HEK293T (cell line): ENCODE data around the gene GRAMD2A.

Experiments
- CTCF ChIA-PET: fragments of 350-600 bp; formaldehyde crosslinking; extraction: SDS; loops from one replicate; lab custom pipeline; 2021; ENCODE audit warnings: antibody characterized with exemption, inconsistent platforms; lab: Yijun Ruan, JAX
- POLR2A ChIA-PET: fragments of 350-600 bp; formaldehyde crosslinking; extraction: SDS; loops from one replicate; lab custom pipeline; 2020; ENCODE audit warnings: antibody characterized with exemption, inconsistent platforms; lab: Yijun Ruan, JAX
- DNase-seq: peaks from one replicate; pipeline ENCODE4 v3.0.0; 2012; ENCODE audit warnings: mixed read lengths; ENCODE audit errors: extremely low spot score
- ARNT ChIP-seq: fragments of 450-650 bp; IDR thresholded peaks from 2 replicates; pipeline ENCODE4 v1.6.1; 2017; ENCODE audit warnings: mild to moderate bottlenecking
- BHLHE40 ChIP-seq: fragments of 450-650 bp; IDR thresholded peaks from 2 replicates; pipeline ENCODE4 v1.6.1; 2016; ENCODE audit warnings: mild to moderate bottlenecking, moderate library complexity, borderline replicate concordance
- CTBP1 ChIP-seq: fragments of 450-650 bp; IDR thresholded peaks from 2 replicates; pipeline ENCODE4 v1.6.1; 2016; ENCODE audit warnings: borderline replicate concordance
- ELF4 ChIP-seq: fragments of 450-650 bp; IDR thresholded peaks from 2 replicates; pipeline ENCODE4 v1.6.1; 2017; ENCODE audit warnings: antibody characterized with exemption
- FOXA1 ChIP-seq: fragments of 450-650 bp; IDR thresholded peaks from 2 replicates; pipeline ENCODE4 v1.6.1; 2016; ENCODE audit warnings: mild to moderate bottlenecking
- FOXK2 ChIP-seq: fragments of 450-650 bp; IDR thresholded peaks from 2 replicates; pipeline ENCODE4 v1.6.1; 2016; ENCODE audit warnings: mild to moderate bottlenecking
- FOXM1 ChIP-seq: fragments of 450-650 bp; IDR thresholded peaks from 2 replicates; pipeline ENCODE4 v1.6.1; 2017; ENCODE audit warnings: mild to moderate bottlenecking, borderline replicate concordance
- HDGF ChIP-seq: fragments of 450-650 bp; IDR thresholded peaks from 2 replicates; pipeline ENCODE4 v1.6.1; 2017; ENCODE audit warnings: antibody characterized with exemption, borderline replicate concordance
- L3MBTL2 ChIP-seq: fragments of 450-650 bp; conservative IDR thresholded peaks from 2 replicates; pipeline ENCODE4 v1.6.1; 2016; ENCODE audit warnings: mild to moderate bottlenecking
- LEF1 ChIP-seq: fragments of 450-650 bp; IDR thresholded peaks from 2 replicates; pipeline ENCODE4 v1.6.1; 2017; ENCODE audit warnings: mild to moderate bottlenecking, borderline replicate concordance
- NFRKB ChIP-seq: fragments of 450-650 bp; IDR thresholded peaks from 2 replicates; pipeline ENCODE4 v1.6.1; 2016; ENCODE audit warnings: mild to moderate bottlenecking, moderate library complexity
- PKNOX1 ChIP-seq: fragments of 450-650 bp; IDR thresholded peaks from 2 replicates; pipeline ENCODE4 v1.6.1; 2016
- SP1 ChIP-seq: fragments of 450-650 bp; IDR thresholded peaks from 2 replicates; pipeline ENCODE4 v1.6.1; 2017
- SUZ12 ChIP-seq: fragments of 450-650 bp; IDR thresholded peaks from 2 replicates; pipeline ENCODE4 v1.6.1; 2016; ENCODE audit warnings: mild to moderate bottlenecking
- TARDBP ChIP-seq: fragments of 450-650 bp; IDR thresholded peaks from 2 replicates; pipeline ENCODE4 v1.6.1; 2016
- ZNF384 ChIP-seq: fragments of 450-650 bp; IDR thresholded peaks from 2 replicates; pipeline ENCODE4 v1.6.1; 2016

GRAMD2A gene

GRCh38 chr15:72182244-72182643 lies 15.3 kb downstream of the GRAMD2A start:
- TF ChIP-seq PKNOX1 (no peak), FOXA1 (no peak), CTBP1 (no peak), SUZ12 (no peak), BHLHE40 (no peak), ZNF384 (no peak; the same call in 1 of the 2 replicates), FOXM1 (no peak), TARDBP (no peak), L3MBTL2 (no peak), HDGF (no peak), ELF4 (no peak), FOXK2 (no peak), ARNT (no peak), SP1 (no peak), LEF1 (no peak), NFRKB (no peak)
- POLR2A ChIA-PET, result interaction anchor here (1.7 kb wide), 1 partner anchor 49 kb away, joined by 4 read pairs; the partner anchor contains the start of gene PKM
- CTCF ChIA-PET, result no interaction called here
- no peak for DNase-seq

DNA sequence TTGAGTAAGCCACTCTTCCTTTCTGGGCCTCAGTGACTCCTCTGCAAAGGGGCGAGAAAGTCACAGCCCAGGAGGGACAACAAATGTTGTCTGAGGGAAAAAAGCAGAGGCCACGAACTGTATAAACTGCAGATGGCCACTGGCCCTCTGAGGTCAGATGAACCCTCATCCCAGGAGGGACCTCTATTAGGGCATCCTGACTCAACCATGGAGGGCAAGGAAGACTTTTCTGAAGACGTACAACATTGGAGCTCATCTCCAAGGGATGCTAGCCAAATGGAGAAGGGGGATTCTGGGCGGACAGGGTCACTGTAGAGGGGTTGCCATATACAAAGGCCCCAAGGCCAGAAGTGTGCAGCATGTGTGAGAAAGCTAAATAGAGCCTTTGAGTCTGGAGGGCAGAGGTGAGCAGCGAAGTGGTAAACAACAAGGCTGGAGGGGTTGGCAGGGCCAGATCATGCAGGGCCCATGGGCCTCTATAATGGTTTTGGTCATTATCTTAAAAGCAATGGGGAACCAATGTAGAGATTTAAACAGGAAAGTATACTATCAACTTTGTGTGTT lies 16.7 kb downstream of the GRAMD2A start:
- CTCF ChIA-PET, result interaction anchor here (0.6 kb wide), 1 partner anchor 901 kb away, joined by 5 read pairs; no protein-coding TSS in a partner anchor
- POLR2A ChIA-PET, result interaction anchor here (1.7 kb wide), 1 partner anchor 51 kb away, joined by 4 read pairs; the partner anchor contains the start of gene PKM
- no peak for TF ChIP-seq PKNOX1
- no peak for TF ChIP-seq HDGF
- no peak for TF ChIP-seq ZNF384
- TF ChIP-seq TARDBP, result no peak
- no peak for TF ChIP-seq BHLHE40
- TF ChIP-seq NFRKB, result no peak
- no peak for TF ChIP-seq ARNT
- no peak for TF ChIP-seq LEF1
- no peak for TF ChIP-seq FOXK2
- TF ChIP-seq ELF4, result no peak
- TF ChIP-seq CTBP1, result no peak
- TF ChIP-seq L3MBTL2, result no peak
- no peak for TF ChIP-seq SUZ12
- no peak for TF ChIP-seq FOXM1
- no peak for TF ChIP-seq FOXA1
- TF ChIP-seq SP1, result no peak
- DNase-seq, result no peak

GRCh38 chr15:72179950-72180581 lies 17.5 kb downstream of the GRAMD2A start:
- POLR2A ChIA-PET, result no interaction called here
- no peak for DNase-seq
- TF ChIP-seq ELF4, result no peak
- TF ChIP-seq ZNF384, result no peak
- no peak for TF ChIP-seq CTBP1
- no peak for TF ChIP-seq FOXK2
- TF ChIP-seq SUZ12, result no peak
- no peak for TF ChIP-seq FOXA1
- TF ChIP-seq FOXM1, result no peak
- TF ChIP-seq TARDBP, result no peak
- no peak for TF ChIP-seq BHLHE40
- TF ChIP-seq PKNOX1, result no peak
- TF ChIP-seq HDGF, result no peak
- no peak for TF ChIP-seq NFRKB
- CTCF ChIA-PET, result interaction anchor here (0.6 to 1.2 kb wide), 2 partner anchors 47 to 133 kb away, joined by 3 to 4 read pairs; no protein-coding TSS in a partner anchor

DNA sequence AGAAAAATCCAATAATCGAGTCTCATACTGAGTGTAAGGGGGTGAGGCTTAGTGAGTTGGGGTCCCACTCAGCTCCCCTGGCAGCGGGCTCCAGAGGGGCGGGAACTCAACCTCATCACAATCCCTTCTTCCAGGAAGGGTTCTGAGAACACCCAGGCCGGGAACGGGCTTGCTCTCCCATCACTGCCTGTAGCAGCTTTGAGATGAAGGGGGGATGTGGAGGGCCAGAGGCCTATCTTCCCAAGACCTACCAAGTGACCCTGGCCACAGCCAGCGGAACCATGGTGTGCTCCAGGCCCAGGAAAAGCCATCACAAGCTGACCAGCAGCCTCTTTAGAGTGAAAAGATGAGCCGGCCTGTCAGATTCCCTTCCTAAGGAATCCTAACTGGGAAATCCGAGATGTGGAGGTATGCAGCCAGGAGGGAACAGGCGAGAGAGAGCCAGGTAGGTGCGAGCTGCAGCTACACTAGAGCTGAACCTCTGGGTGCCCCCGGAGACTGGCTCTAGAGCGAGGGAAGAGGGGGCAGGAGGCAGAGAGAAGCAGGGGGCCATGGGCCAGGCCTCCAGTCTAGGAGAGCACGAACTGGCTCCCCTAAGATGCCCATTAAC lies 18.5 kb downstream of the GRAMD2A start:
- POLR2A ChIA-PET, result no interaction called here
- CTCF ChIA-PET, result interaction anchor here (1.2 kb wide), 1 partner anchor 48 kb away, joined by 3 read pairs; no protein-coding TSS in a partner anchor
- TF ChIP-seq NFRKB (no peak), PKNOX1 (no peak), BHLHE40 (no peak), SP1 (no peak), ELF4 (no peak), TARDBP (no peak), LEF1 (no peak), SUZ12 (no peak), FOXK2 (no peak), FOXM1 (no peak), FOXA1 (no peak), ARNT (no peak), CTBP1 (no peak), HDGF (no peak)
- no peak for DNase-seq
